GM12878 (cell line): ENCODE measurements around the gene SFT2D1. TPM values are rescaled to one million over a fixed set of nuclear protein-coding genes. Genes with fewer than 3 reads are reported as not detected.

Source experiments
- ATAC-seq: fragments of 200-7000 bp; cut with Tn5 transposase; 3 replicates; pipeline ENCODE4 v1.9.1; 2020; ENCODE audit warnings: mild to moderate bottlenecking, moderate library complexity
- BruUV-seq: library from RNA; stranded (reverse); fragments of 400-500 nt; replicated peaks from 2 replicates; lab custom pipeline; 2021; lab: Mats Ljungman, UMichigan
- CTCF ChIA-PET: fragments of 300-600 bp; sonication (Branson Sonifier 250); formaldehyde crosslinking; extraction: SDS; loops from one replicate; lab custom pipeline; 2021; ENCODE audit warnings: inconsistent platforms; lab: Yijun Ruan, JAX
- POLR2A ChIA-PET: fragments of 350-600 bp; formaldehyde crosslinking; extraction: SDS; loops from one replicate; lab custom pipeline; 2021; ENCODE audit warnings: inconsistent platforms; lab: Charles Lee
- RAD21 ChIA-PET: fragments of 300-600 bp; sonication (Branson Sonifier 250); formaldehyde crosslinking; loops from one replicate; lab custom pipeline; 2023; ENCODE audit warnings: antibody characterized with exemption; ENCODE audit not compliant: unreplicated experiment; lab: Charles Lee
- SMC1A ChIA-PET: fragments of 300-600 bp; sonication (Branson Sonifier 250); formaldehyde crosslinking; loops from one replicate; lab custom pipeline; 2023; ENCODE audit not compliant: unreplicated experiment, uncharacterized antibody; lab: Charles Lee
- DNase-seq: peaks from one replicate; pipeline ENCODE4 v3.0.0-alpha.2; 2011; ENCODE audit warnings: low read depth, low spot score
- FAIRE-seq: peaks from 3 replicates; lab custom pipeline; 2011; peaks lifted over from hg19 to GRCh38; lab: Jason Lieb, UNC
- H2AFZ ChIP-seq: 2 replicates; pipeline ENCODE4 v1.6.0; 2011; ENCODE audit warnings: low read depth, low read length, control low read depth; ENCODE audit not compliant: control insufficient read depth
- H3K27ac ChIP-seq: 2 replicates; pipeline ENCODE4 v1.5.1; 2011; ENCODE audit warnings: control low read depth; ENCODE audit not compliant: control insufficient read depth, insufficient read depth
- H3K27me3 ChIP-seq, 2 experiments: replicated peaks in 1 of 2; 2 replicates each; pipeline versions ENCODE4 v1.6.0 to v1.6.1; 2011; ENCODE audit warnings: low read length in 1 of 2; ENCODE audit not compliant: control insufficient read depth in 2 of 2, insufficient read depth in 2 of 2
- H3K36me3 ChIP-seq, 2 experiments: 2 replicates each; pipeline ENCODE4 v1.5.1; 2011; ENCODE audit warnings: low read length in 1 of 2; ENCODE audit not compliant: control insufficient read depth in 2 of 2, insufficient read depth in 2 of 2
- H3K4me1 ChIP-seq: 2 replicates; pipeline ENCODE4 v1.6.1; 2011; ENCODE audit warnings: mild to moderate bottlenecking, low read length, moderate library complexity, mixed read lengths; ENCODE audit not compliant: control insufficient read depth, insufficient read depth
- H3K4me2 ChIP-seq: 2 replicates; pipeline ENCODE4 v1.6.0; 2011; ENCODE audit warnings: control low read depth; ENCODE audit not compliant: control insufficient read depth, insufficient read depth
- H3K4me3 ChIP-seq: fragments of 200-600 bp; sonication (generic); 2 replicates; pipeline ENCODE4 v1.5.1; 2016
- H3K79me2 ChIP-seq: 2 replicates; pipeline ENCODE4 v1.6.0; 2011; ENCODE audit warnings: low read length; ENCODE audit not compliant: control insufficient read depth, insufficient read depth
- H3K9ac ChIP-seq: 2 replicates; pipeline ENCODE4 v1.8.0; 2011; ENCODE audit warnings: low read length, control low read depth, mixed read lengths; ENCODE audit not compliant: control insufficient read depth, insufficient read depth
- H3K9me3 ChIP-seq: replicated peaks from 3 replicates; pipeline ENCODE4 v1.5.1; 2011; ENCODE audit warnings: mild to moderate bottlenecking, low read length; ENCODE audit not compliant: control insufficient read depth, insufficient read depth
- H4K20me1 ChIP-seq: 2 replicates; pipeline ENCODE4 v1.6.0; 2011; ENCODE audit not compliant: control insufficient read depth, insufficient read depth
- ASH2L ChIP-seq: fragments of 300-600, 200-600 bp; sonication (generic); IDR thresholded peaks from 2 replicates; pipeline ENCODE4 v1.6.1; 2017; ENCODE audit warnings: low read depth, mild to moderate bottlenecking, borderline replicate concordance
- BCL11A ChIP-seq: IDR thresholded peaks from 2 replicates; pipeline ENCODE4 v1.6.1; 2011; ENCODE audit warnings: low read depth, low read length
- CBX5 ChIP-seq: sonication (generic); IDR thresholded peaks from 2 replicates; pipeline ENCODE4 v1.6.1; 2016; ENCODE audit warnings: low read depth, moderate library complexity, mild to moderate bottlenecking, inconsistent platforms
- CREM ChIP-seq: IDR thresholded peaks from 2 replicates; pipeline ENCODE4 v1.6.1; 2014; ENCODE audit warnings: antibody characterized with exemption, low read depth
- EZH2 ChIP-seq: IDR thresholded peaks from 2 replicates; pipeline ENCODE4 v1.6.1; 2012; ENCODE audit warnings: low read depth, mild to moderate bottlenecking, control low read depth, inconsistent platforms, low read length, borderline replicate concordance; ENCODE audit not compliant: control insufficient read depth
- HCFC1 ChIP-seq: fragments of 150-350 bp; IDR thresholded peaks from 2 replicates; pipeline ENCODE4 v1.6.1; 2014; ENCODE audit warnings: low read length
- LARP7 ChIP-seq: fragments of 450-650 bp; IDR thresholded peaks from 2 replicates; pipeline ENCODE4 v1.6.1; 2017; ENCODE audit warnings: mild to moderate bottlenecking
- MTA3 ChIP-seq: IDR thresholded peaks from 2 replicates; pipeline ENCODE4 v1.6.1; 2012; ENCODE audit warnings: low read length, inconsistent platforms, borderline replicate concordance
- MXI1 ChIP-seq: fragments of 150-350 bp; IDR thresholded peaks from 2 replicates; pipeline ENCODE4 v1.6.1; 2011; ENCODE audit warnings: low read depth, mild to moderate bottlenecking, inconsistent platforms, low read length, improper control_type of control experiment
- NR2F1 ChIP-seq: fragments of 450-650 bp; conservative IDR thresholded peaks from 2 replicates; pipeline ENCODE4 v1.6.1; 2017; ENCODE audit warnings: mild to moderate bottlenecking
- PML ChIP-seq: IDR thresholded peaks from 2 replicates; pipeline ENCODE4 v1.6.1; 2012; ENCODE audit warnings: low read length, inconsistent platforms
- RFX5 ChIP-seq: IDR thresholded peaks from 2 replicates; pipeline ENCODE4 v1.6.1; 2011; ENCODE audit warnings: low read depth, low read length, improper control_type of control experiment
- SIX5 ChIP-seq: IDR thresholded peaks from 2 replicates; pipeline ENCODE4 v1.6.1; 2011; ENCODE audit warnings: mild to moderate bottlenecking, low read depth, low read length, moderate library complexity; ENCODE audit not compliant: severe bottlenecking
- SREBF1 ChIP-seq: IDR thresholded peaks from 2 replicates; pipeline ENCODE4 v1.6.1; 2012; ENCODE audit warnings: mild to moderate bottlenecking, low read length
- SUZ12 ChIP-seq: fragments of 200-600 bp; sonication (generic); IDR thresholded peaks from one replicate; pipeline ENCODE4 v1.6.1; 2018; ENCODE audit warnings: antibody characterized with exemption, mild to moderate bottlenecking; ENCODE audit not compliant: unreplicated experiment
- YY1 ChIP-seq: IDR thresholded peaks from 2 replicates; pipeline ENCODE4 v1.6.1; 2011; ENCODE audit warnings: low read depth, mild to moderate bottlenecking, low read length
- ZNF384 ChIP-seq: IDR thresholded peaks from 2 replicates; pipeline ENCODE4 v1.6.1; 2012; ENCODE audit warnings: low read depth, mild to moderate bottlenecking, low read length, improper control_type of control experiment, borderline replicate concordance
- ZNF622 ChIP-seq: fragments of 450-650 bp; IDR thresholded peaks from 2 replicates; pipeline ENCODE4 v1.6.1; 2017; ENCODE audit warnings: mild to moderate bottlenecking, inconsistent platforms
- WGBS: methylation state at CpG from one replicate; pipeline ENCODE4 v1.1.6; 2016; ENCODE audit warnings: low lambda C conversion rate; ENCODE audit not compliant: insufficient replicate concordance, insufficient coverage; ENCODE audit errors: missing lambda C conversion rate; 5-methylcytosine and 5-hydroxymethylcytosine counted together
- in situ Hi-C: fragments of 300-500 bp; cut with MboI; formaldehyde crosslinking; loops from 9 replicates; pipeline ENCODE4 v1.14.3; 2018; ENCODE audit warnings: mixed read lengths
- intact Hi-C: fragments of 100-400 bp; cut with micrococcal nuclease; formaldehyde crosslinking; loops from one replicate; pipeline ENCODE4 v1.14.2; 2022; ENCODE audit not compliant: unreplicated experiment
- polyA plus RNA-seq, 11 experiments: library from polyadenylated mRNA; depleted of rRNA in 4 of 11; unstranded in 6 of 11; stranded (reverse) in 5 of 11; fragments of >200 nt; fragmentation: Nextera tagmentation in 4 of 11; fragmentation: Illumina TruSeq in 1 of 11; extraction: Ambion mirVana in 4 of 11; extraction: Trizol in 1 of 11; gene quantifications; 1 replicate in 1 of 11; 2 replicates in 10 of 11; pipeline versions ENCODE4 v1.2.1 to v1.2.3, GENCODE V29; 2011 to 2016; ENCODE audit warnings: inconsistent platforms in 2 of 11, missing spikeins in 2 of 11, low read depth in 1 of 11
- total RNA-seq, 4 experiments: library from RNA; depleted of rRNA in 3 of 4; stranded (reverse); fragments of >200 nt in 3 of 4; fragmentation: Illumina TruSeq in 1 of 4; extraction: Trizol in 1 of 4; gene quantifications; 2 replicates each; pipeline versions ENCODE4 v1.2.1 to v1.2.3, GENCODE V29; 2013 to 2021
- TF ChIP-seq, protein P1 (sequence below): fragments of 450-650 bp; formaldehyde crosslinking; IDR thresholded peaks from 2 replicates; pipeline ENCODE4 v1.5.0; 2022; ENCODE audit warnings: mild to moderate bottlenecking, missing genetic modification characterization
- TF ChIP-seq, protein P2 (sequence below): IDR thresholded peaks from 2 replicates; pipeline ENCODE4 v1.6.1; 2012; ENCODE audit warnings: low read depth, low read length, improper control_type of control experiment

Gene SFT2D1
- total and polyA plus RNA-seq, 10 of the 15 experiments (the other 5 are each of a cell fraction or from before 2014, with no cell fraction given), result 69.5 to 281 (median 124) TPM

DNA sequence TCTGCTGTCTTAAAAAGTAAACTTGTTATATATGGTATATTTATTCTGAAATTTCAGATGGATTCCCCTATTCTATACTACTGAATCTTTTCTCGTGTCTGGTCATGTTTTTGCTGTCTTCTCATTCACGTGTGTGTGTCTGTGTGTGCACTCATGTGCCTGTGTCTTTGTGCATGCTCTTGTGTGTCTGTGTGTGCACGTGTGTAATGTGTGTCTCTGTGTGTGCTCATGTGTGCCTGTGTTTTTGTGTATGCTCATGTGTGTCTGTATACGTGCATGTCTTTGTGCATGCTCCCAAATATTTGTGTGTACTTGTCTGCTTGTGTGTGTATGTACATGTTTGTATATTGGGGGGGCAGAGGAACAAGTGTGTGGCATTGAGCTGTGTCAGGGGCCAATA lies 68.2 kb downstream of the SFT2D1 start:
- ChIA-PET SMC1A (interaction anchor here (4.6 kb wide), 1 partner anchor 126 kb away, joined by 56 read pairs; no protein-coding TSS in a partner anchor), POLR2A (no interaction called here), RAD21 (interaction anchor here (0.9 to 4.4 kb wide), 3 partner anchors 37 to 126 kb away, joined by 3 to 60 read pairs (median 8); partner anchors contain the start of gene PRR18), CTCF (interaction anchor here (0.9 to 5.1 kb wide), 4 partner anchors 37 to 126 kb away, joined by 4 to 105 read pairs (median 40); no protein-coding TSS in a partner anchor)
- Histone ChIP-seq H3K4me3 (no peak overlapping the region), H3K27me3 (no peaks in the 10 kb centered on the region; a peak in 1 of 4 replicates), H4K20me1 (no peaks in the 10 kb centered on the region), H3K79me2 (no peaks in the 10 kb centered on the region), H3K36me3 (no peaks in the 10 kb centered on the region), H3K4me1 (peaks cover 18% of the 10 kb centered on the region), H3K9me3 (no peaks in the 10 kb centered on the region; the same call in 2 of the 3 replicates), H3K27ac (no peak overlapping the region), H3K4me2 (no peak overlapping the region), H2AFZ (no peak overlapping the region), H3K9ac (no peak overlapping the region)
- in situ Hi-C loops (no loop called here), intact Hi-C loops (loop anchor here (10.0 kb wide), 1 partner anchor 389 kb away; no protein-coding TSS in a partner anchor)
- WGBS, result 27% methylated on average over 4 of the region's 4 CpGs
- no peak for TF ChIP-seq SIX5
- TF ChIP-seq PML, result no peak
- TF ChIP-seq, protein P1, sequence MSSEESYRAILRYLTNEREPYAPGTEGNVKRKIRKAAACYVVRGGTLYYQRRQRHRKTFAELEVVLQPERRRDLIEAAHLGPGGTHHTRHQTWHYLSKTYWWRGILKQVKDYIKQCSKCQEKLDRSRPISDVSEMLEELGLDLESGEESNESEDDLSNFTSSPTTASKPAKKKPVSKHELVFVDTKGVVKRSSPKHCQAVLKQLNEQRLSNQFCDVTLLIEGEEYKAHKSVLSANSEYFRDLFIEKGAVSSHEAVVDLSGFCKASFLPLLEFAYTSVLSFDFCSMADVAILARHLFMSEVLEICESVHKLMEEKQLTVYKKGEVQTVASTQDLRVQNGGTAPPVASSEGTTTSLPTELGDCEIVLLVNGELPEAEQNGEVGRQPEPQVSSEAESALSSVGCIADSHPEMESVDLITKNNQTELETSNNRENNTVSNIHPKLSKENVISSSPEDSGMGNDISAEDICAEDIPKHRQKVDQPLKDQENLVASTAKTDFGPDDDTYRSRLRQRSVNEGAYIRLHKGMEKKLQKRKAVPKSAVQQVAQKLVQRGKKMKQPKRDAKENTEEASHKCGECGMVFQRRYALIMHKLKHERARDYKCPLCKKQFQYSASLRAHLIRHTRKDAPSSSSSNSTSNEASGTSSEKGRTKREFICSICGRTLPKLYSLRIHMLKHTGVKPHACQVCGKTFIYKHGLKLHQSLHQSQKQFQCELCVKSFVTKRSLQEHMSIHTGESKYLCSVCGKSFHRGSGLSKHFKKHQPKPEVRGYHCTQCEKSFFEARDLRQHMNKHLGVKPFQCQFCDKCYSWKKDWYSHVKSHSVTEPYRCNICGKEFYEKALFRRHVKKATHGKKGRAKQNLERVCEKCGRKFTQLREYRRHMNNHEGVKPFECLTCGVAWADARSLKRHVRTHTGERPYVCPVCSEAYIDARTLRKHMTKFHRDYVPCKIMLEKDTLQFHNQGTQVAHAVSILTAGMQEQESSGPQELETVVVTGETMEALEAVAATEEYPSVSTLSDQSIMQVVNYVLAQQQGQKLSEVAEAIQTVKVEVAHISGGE (CRISPR knock-in tag), result no peak
- TF ChIP-seq SREBF1, result no peak
- TF ChIP-seq ZNF384, result no peak
- no peak for TF ChIP-seq YY1
- TF ChIP-seq, protein P2, sequence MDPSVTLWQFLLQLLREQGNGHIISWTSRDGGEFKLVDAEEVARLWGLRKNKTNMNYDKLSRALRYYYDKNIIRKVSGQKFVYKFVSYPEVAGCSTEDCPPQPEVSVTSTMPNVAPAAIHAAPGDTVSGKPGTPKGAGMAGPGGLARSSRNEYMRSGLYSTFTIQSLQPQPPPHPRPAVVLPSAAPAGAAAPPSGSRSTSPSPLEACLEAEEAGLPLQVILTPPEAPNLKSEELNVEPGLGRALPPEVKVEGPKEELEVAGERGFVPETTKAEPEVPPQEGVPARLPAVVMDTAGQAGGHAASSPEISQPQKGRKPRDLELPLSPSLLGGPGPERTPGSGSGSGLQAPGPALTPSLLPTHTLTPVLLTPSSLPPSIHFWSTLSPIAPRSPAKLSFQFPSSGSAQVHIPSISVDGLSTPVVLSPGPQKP, result no peak
- TF ChIP-seq SUZ12, result no peak
- no peak for TF ChIP-seq HCFC1
- no peak for TF ChIP-seq ZNF622
- TF ChIP-seq BCL11A, result no peak
- TF ChIP-seq MXI1, result no peak
- no peak for TF ChIP-seq EZH2
- no peak for TF ChIP-seq RFX5
- TF ChIP-seq CREM, result no peak
- TF ChIP-seq ASH2L, result no peak
- no peak for TF ChIP-seq MTA3
- no peak for TF ChIP-seq CBX5
- no peak for TF ChIP-seq LARP7
- TF ChIP-seq NR2F1, result no peak
- FAIRE-seq, result no peak
- no peak for ATAC-seq
- BruUV-seq, result no TSS peak
- DNase-seq, result no peak
